HG03432 (cell line): Measurements from ENCODE around the gene RSRC1.
"Not testable (repeated sequence)": the region's sequence is repeated elsewhere in the genome, so short reads cannot be mapped to it uniquely, and the experiment has no call there.

ENCODE experiments used
- ATAC-seq: cut with Tn5 transposase; IDR thresholded peaks from one replicate; pipeline ENCODE4 v1.9.1; 2021; ENCODE audit warnings: mild to moderate bottlenecking, moderate library complexity; ENCODE audit not compliant: unreplicated experiment

The RSRC1 gene

DNA sequence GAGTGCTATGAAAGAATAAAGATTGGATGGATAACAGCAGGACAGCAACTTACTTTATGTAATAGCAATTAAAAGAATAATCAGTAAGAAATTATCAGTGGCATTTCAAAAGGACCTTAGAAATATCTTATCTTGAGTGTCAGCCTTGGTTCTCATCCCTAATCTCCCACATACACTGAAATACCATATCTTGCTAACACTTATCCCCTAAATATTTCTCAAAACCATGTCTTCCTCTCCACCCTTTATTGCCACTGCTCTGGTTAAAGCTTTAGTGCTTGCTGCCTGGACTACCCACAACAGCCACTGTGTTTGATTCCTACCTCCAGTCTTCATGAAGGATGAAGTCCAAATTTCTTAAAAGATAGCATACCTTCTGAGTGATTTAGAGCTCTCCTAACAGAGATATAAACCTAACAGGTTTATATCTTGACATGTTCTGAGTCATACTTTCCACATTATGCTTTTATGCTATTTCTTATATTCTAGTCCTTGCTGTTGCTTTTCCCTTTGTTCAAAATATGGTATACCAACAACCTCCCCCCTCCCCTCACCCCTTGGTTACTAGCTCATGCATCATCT, 202.8 kb downstream of the RSRC1 start:
- no peak for ATAC-seq

DNA sequence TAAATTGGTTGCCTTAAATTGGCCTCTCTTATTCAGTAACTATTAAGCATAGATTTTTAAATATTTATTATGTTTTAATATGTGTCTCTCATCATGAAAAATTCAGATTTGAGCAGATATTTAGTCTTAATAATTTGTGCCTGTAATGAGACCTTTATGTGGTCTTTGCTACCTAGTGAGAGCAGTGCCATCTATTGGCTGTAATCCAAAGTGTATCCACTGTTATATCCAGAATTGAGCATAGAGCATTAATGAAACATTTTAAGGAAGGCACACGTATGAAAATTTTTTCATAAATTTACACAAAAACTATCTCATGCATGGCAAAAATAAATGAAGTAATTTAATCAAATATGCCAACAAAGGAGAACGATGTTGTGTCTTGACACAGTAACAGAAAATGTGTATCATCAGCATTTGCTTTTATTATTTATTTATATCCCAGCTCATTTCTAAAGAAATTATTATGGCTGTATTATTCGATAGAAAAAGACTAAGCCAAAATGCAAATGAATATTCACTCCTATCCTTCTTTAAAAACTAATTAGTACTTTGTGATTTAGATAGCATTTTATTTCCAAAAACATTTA, 203.5 kb downstream of the RSRC1 start:
- ATAC-seq: peak; percentile 48

DNA sequence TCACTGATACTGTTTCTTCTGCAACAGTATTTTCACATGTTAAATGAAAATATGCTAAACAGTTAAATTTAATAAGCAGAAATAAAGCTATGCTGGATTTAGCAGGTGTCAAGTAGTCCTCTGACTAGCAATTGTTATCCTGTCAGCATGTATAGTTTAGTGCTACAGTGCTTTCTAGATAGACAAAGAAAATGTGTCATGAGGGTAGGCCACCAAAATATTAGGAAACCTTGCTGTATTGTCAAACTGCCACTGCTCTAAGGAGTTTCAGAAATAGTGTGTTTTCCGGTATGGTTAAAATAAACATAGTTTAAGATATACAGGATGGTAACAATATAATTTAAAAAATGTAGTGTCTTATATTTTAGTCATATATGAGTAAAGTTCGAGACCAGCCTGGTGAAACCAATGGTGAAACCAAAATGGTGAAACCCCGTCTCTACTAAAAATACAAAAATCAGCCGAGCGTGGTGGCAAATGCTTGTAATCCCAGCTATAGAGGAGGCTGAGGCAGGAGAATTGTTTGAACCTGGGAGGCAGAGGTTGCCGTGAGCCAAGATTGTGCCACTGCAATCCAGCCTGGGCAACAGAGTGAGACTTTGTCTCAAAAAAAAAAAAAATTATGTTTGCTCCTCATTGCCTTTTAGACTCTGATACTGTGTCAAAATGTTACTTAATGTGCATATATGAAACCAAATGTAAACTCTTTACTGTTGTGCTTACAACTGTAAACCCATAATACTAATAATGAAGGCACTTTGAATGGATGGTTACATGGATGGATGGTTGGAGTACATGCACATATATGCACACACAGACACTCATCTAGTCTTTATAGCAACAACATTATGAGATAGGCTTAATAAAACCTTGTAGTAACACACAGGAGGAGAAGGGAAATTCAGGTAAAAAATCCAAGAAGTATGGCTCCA, 204.8 kb downstream of the RSRC1 start:
- peak; percentile 67 for ATAC-seq

DNA sequence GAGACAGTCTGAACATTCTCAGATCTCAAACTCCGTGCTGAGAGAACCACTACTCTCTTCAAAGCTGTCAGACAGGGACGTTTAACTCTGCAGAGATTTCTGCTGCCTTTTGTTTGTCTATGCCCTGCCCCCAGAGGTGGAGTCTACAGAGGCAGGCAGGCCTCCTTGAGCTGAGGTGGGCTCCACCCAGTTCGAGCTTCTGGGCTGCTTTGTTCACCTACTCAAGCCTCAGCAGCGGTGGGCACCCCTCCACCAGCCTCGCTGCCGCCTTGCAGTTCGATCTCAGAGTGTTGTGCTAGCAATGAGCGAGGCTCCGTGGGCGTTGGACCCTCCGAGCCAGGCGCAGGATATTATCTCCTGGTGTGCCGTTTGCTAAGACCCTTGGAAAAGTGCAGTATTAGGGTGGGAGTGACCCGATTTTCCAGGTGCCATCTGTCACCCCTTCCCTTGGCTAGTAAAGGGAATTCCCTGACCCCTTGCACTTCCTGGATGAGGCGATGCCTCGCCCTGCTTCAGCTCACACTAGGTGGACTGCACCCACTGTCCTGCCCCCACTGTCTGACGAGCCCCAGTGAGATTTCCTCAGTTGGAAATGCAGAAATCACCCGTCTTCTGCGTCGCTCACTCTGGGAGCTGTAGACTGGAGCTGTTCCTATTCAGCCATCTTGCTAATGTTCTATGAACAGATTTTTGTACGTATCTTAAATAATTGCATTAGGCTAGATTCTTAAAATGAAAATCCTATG, 220.0 kb downstream of the RSRC1 start:
- ATAC-seq: not testable (repeated sequence)

DNA sequence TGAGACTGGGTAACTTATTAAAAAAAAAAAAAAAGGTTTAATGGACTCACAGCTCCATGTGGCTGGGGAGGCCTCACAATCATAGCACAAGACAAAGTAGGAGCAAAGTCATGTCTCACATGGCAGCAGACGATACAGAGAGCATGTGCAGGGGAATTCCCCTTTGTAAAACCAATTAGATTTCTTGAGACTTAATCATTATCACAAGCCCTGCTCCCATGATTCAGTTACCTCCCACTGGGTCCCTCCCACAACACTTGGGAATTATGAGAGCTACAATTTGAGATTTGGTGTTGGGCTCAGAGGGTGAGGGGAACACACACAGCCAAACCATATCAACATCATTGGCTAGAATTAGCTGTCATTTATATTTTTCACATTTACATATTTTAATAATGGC, 221.0 kb downstream of the RSRC1 start:
- ATAC-seq: no peak

DNA sequence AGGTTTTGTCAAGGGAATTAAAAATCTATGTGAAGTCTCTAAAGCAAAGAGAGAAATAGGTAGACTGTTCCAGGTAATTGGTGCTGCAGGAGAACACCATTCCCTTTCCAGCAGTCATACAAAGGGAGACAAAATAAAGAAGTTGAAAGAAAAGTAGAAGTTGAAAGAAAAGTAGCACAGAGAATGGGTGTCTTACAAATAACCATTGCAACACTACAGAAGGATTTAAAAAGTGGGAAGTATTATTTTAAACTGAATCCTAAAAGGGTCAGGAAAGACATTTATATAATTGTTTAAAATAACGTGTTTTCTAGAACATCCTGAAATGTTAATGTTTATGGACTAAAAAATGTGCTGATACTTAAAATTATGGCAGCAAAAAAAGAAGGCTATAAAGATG, 223.8 kb downstream of the RSRC1 start:
- ATAC-seq: no peak

DNA sequence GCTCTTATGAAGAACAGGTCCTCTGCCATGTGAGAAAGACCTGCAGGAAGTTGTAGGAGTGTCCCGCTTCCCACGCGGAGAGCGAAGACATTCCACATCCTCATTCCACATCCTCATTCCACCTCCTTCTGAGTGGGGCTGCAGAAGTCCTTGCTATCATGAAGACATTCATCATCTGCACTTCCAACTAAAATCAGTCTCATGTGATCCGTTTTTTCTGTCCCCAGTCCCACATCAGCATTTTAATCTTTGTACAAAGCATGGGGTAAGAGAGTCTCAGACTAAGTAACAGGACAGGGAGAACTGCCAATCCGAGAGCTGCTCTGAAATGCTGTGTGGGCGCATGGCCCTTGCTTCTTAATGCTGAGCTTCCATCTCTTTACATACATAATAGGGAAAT, 227.2 kb downstream of the RSRC1 start:
- no peak for ATAC-seq

DNA sequence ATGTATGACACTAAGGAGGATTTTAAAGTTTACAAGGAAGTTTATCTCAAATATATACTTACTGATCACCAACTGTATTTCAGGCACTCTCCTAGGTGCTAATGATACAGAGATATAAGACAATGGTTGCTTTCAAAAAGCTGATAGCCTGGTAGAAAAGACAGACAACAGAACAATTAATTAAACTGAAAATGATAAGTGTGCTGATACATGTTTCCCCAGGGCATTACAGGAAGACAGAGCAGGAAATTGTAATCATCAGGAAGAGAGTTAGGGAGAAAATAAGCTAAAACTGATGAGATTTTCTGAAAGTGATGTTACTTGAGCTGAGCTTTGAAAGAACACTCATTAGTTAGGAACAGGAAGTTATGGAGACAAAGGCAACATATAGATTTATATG, 229.7 kb downstream of the RSRC1 start:
- no peak for ATAC-seq

DNA sequence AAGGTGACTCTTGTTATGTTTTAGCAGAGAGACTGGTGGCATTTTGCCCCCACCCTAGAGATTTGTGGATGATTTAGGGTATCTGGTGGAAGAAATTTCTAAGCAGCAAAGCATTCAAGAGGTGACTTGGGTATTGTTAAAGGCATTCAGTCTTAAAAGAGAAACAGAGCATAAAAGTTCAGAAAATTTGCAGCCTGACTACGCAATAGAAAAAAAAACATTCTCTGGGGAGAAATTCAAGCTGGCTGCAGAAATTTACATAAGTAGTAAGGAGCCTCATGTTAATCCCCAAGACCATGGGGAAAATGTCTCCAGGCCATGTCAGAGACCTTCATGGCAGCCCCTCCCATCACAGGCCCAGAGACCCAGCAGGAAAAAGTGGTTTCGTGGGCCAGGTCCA, 231.1 kb downstream of the RSRC1 start:
- ATAC-seq: not testable (repeated sequence)

DNA sequence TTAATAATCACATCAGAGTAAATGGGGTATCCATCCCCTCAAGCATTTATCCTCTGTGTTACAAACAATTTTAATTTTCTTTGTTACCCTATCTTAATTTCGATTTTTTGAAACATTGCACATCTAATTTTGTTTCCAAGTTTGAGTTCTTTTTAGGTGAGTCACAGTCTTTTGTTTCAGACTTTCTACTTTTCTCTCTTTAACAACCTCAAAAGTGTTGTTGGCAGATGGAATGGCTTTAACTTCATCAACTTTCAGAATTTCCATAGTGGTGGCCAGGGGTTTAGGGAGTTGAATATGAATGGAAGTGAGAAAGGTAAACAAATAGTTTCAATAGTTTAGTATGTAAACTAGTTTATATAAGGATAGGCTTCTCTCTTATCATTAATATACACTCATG, 238.1 kb downstream of the RSRC1 start:
- ATAC-seq: no peak

DNA sequence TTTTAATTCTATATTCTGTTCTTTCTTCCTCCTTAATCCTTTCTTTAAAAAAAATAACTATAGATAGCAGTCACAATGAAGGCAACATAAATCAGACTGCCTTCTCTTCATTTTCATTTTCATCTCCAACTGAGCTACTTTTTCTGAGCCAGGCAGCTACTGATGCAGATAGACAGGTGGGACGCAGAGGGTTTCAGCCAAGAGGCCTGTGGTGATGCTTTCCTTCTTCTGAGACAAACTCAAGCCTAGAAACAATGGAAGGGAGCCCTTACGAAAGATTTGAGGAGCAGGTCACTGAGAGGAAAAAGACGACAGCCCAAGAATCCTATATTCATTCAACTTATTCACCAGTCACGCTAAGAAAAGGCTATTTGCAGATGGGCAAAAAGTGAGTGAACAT, 241.1 kb downstream of the RSRC1 start:
- no peak for ATAC-seq

DNA sequence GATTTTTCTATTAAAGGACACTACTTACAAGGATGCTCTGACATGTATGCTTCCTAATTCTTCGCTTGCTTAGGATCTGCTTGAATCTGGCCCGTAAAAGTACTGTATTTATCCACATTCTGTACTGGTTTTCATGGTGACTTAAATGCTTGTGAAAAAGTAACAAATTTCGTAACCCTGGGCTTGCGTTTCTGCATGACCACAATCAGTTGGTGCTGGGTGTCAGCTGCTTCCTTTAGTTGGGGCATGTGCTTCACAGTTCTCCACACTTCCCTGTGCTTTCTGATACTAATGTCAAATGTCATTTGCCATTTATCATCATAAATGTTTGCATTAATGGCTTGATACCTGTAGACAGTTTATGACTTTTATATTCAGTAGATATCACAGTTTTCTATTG, 242.7 kb downstream of the RSRC1 start:
- peak; percentile 47 for ATAC-seq

DNA sequence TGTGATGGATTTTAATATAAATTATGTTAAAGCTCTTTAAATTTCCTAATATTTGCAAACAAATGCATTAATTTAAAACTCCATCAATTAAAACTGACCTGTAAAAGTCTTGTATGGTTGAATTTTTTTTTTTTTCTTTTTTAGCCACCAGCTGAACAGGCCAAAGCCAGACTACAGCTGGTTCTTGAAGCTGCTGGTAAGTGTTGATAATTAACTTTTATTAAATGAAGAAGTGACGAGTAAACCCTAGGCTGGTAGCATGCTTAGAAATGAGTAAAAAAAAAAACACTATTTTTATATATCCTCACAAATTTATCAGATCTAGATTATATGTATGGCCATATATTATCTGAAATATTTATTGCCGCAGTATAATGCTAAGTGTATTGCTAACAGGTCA, 244.8 kb downstream of the RSRC1 start:
- ATAC-seq: no peak

DNA sequence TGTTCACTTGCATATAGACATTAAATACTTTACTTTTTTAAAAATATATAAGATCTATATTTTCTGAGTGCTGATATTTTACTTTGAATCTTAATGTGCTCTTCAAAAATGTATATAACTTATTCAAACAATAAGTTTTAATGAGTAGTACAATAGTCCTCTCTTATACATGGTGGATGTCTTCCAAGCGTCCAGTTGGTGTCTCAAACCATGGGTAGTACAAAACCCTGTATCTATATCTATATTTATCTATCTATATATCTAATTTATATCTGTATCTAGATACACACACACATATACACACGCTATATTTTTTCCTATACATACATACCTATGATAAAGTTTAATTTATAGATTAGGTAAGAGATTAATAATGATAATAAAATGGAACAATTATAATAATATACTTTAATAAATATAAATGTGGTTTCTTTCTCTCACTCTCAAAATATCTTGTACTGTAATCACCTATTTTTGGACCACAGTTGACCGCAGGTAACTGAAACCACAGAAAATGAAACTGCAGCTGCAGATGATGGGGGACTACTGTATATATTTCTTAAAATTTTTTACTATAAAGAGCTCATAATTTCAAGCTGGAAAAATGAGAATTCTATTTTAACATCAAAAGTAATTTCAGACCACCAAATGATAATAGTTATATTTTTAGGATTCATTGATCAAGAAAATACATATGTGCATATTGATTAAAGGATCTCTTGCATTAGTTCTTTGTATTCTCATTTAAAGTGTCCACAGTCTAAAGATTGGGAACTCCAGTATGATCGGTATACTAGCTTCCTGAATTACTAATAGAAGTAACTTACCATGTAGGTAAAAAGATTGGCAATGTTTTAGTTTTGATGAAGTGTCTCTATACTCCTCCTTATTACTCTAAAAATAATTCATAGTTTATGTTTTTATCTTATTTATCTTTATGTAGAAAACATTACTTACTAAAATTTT, 246.0 kb downstream of the RSRC1 start:
- ATAC-seq: peak; percentile 96

DNA sequence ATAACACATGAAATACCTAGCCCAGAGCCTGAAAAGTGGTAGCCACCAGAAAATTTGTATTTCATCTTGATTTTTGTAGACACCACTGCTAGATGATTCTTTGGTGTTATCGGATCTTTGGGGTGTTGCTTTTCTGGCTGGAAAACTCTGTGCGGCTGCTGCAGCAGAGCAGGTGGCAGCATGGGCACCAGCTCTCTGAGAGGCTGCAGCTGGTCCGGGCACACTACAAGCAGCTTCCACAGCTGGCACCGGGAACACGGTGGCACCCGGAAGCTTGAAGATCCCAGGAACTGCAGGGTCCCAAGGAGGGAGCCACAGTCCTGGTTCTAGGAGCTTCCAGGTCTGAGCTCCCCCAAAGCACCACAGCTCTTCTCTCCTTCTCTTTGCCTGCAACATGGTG, 249.4 kb downstream of the RSRC1 start:
- ATAC-seq: no peak

DNA sequence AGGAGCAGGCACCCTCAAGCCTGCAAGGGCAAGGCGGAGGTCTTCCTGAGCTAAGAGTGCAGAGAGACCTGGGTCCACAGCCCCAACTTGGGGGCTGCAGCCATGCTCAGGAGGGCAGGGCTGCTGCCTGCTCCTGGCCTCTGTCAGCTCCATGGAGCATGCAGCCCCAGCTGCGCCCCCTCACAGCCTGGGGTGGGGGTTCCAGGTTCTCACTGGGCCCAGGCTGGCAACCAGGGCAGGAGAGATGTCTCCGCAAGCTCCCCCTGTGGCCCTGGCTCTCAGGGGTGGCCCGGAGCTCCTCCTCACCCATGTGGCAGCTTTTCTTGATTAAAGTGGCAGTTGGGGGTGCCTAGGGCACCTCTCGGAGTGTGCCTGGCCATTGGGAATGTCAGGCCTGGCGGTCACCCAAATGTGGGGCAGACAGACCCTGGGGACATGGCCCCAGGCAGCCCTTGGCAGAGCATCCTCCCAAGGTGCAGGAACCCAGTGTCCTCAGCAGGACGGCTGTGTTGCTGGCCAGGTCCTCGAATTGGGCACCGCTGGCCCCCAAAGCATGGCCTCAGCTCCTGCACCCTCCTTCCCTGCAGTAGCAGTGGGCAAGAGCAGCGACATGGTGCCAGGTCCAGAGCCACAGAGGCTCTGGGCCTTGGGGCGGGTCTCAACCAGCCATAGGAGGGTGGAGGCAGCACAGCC, 251.0 kb downstream of the RSRC1 start:
- no peak for ATAC-seq

DNA sequence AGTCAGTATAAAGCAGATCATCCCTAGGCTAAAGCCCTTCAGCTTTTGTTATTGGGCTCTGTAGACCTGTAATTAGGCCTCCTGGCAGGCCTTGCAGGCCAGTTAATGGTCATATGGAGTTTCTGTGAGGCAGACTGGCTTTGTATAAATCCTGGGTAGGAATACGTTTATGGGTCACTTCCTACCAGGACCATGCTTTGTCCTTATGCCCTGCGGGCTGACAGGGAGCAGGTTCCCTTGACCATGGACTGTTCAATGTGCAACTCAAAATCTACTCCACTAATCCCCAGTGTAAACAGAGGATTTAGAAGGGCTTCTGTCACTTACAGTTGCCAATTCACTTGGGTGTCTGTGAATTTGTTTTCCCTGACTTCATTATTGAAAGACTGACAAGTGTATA, 258.4 kb downstream of the RSRC1 start:
- no peak for ATAC-seq

DNA sequence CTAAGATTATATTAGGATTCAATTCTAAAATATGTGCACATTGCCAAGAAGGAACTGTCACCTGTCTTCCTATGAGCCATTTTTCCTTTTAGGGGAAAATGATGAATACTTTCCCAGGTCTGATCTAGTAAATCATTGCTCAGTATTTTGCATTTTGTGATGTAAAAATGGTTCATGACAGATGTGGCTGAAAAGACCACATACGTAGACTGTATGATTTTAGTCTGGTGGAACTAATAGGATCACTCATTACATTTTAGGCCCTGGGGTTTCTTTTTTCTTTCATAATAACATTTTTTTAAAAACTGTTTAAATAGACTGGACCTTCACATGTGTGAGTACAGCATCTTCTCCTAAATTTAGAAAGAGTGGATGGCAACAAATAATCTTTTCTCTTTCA, 259.4 kb downstream of the RSRC1 start:
- ATAC-seq: no peak

DNA sequence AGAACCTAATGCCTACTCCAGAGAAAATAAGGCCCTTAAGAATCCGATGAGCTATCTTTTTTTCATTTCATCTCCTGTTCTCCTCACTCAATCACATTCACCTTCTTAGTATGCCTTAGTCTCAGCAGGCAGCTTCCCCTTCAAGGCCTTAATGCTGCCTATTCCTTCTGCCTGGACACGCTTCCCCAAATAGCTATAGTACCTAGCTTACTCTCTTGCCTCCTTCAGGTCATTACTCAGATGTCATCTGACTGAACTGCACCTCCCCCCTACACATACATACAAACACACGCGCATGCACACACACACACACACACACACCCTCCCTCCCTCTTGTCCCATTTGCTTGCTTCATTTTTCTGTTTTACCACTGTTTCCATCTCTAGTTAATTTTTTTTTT, 269.6 kb downstream of the RSRC1 start:
- no peak for ATAC-seq
